SH-SY5Y (cell line): Measurements from ENCODE around the gene ALDH3B2.

ENCODE experiments used
- GATA2 ChIP-seq: IDR thresholded peaks from 2 replicates; pipeline ENCODE4 v1.6.1; 2011; ENCODE audit warnings: mild to moderate bottlenecking, low read depth, low read length
- GATA3 ChIP-seq: IDR thresholded peaks from 2 replicates; pipeline ENCODE4 v1.6.1; 2011; ENCODE audit warnings: low read depth, mild to moderate bottlenecking, low read length, moderate library complexity

GRCh38 chr11:67636962-67637361 lies 37.5 kb downstream of the ALDH3B2 start:
- TF ChIP-seq GATA3 (no peak), GATA2 (no peak)
